ENCODE measurements around the gene OR2H2.

The OR2H2 gene

DNA sequence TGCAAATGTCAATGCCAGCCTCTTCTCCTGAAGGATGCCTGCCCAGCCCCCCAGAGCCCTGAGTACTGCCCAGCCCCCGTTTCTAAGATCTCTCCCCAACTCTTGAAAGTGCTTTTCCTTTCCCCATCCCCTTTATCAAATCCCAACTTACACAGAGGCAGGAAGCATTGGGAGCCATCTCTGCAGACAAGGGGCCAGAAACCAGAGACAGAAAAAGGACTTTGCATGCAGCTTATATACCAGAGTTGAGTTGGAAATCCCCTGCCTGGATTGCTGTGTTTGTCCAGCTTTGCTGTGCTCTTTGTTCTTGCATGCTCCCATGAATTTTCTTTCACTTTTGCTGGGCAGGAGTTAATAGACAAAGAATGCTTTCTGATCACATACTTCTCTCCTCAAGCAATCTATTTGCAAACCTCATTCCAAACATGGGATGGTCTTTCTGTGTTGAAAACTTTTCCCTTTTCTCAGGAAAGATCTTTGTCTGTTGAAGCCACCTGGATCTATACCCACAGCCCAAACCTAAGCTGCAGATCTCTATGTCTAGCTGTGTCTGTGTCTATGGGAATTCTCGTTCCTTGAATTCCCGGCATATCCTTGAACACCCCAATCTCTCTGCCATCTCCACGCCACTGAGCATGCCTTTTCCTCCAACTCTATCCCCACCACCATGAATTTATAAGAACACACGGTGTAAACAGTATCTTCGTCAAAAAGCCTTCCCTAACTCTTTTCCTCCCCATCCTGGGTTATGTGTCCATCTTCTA lies 25.2 kb upstream of the OR2H2 start, which contains the start of gene UBD:
Gene UBD, minus strand, starts transcription at position 209 of the 764 bp plus-strand sequence. Its CDS starts 31 bp downstream, at position 178.
- Histone ChIP-seq H3K4me1 (ENCODE audit: low read length) (no peaks in the 10 kb centered on the region), H2AFZ (ENCODE audit: low read depth, low read length) (no peak within 1 kb of the TSS), H3K4me3 (ENCODE audit: low read length) (no peak within 1 kb of the TSS), H3K27ac (ENCODE audit: low read length) (no peak within 1 kb of the TSS), H4K20me1 (ENCODE audit: insufficient read depth, low read length) (no peaks in the 10 kb centered on the region), H3K9me3 (ENCODE audit: insufficient read depth, low read length) (no peaks in the 10 kb centered on the region), H3K27me3 (ENCODE audit: low read depth, low read length) (no peaks in the 10 kb centered on the region), H3K4me2 (ENCODE audit: low read length) (no peak within 1 kb of the TSS), H3K9ac (ENCODE audit: low read length) (no peak within 1 kb of the TSS), H3K36me3 (replicated peaks; ENCODE audit: low read depth, low read length) (no peaks in the 10 kb centered on the region), H3K79me2 (ENCODE audit: low read length) (no peaks in the 10 kb centered on the region)
- TF ChIP-seq EZH2phosphoT487 (IDR thresholded peaks at IDR 0.05; ENCODE audit: low read depth) = no peak
- TF ChIP-seq, protein P1, sequence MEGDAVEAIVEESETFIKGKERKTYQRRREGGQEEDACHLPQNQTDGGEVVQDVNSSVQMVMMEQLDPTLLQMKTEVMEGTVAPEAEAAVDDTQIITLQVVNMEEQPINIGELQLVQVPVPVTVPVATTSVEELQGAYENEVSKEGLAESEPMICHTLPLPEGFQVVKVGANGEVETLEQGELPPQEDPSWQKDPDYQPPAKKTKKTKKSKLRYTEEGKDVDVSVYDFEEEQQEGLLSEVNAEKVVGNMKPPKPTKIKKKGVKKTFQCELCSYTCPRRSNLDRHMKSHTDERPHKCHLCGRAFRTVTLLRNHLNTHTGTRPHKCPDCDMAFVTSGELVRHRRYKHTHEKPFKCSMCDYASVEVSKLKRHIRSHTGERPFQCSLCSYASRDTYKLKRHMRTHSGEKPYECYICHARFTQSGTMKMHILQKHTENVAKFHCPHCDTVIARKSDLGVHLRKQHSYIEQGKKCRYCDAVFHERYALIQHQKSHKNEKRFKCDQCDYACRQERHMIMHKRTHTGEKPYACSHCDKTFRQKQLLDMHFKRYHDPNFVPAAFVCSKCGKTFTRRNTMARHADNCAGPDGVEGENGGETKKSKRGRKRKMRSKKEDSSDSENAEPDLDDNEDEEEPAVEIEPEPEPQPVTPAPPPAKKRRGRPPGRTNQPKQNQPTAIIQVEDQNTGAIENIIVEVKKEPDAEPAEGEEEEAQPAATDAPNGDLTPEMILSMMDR (IDR thresholded peaks at IDR 0.05; ENCODE audit: low read depth, low read length) = no peak

DNA sequence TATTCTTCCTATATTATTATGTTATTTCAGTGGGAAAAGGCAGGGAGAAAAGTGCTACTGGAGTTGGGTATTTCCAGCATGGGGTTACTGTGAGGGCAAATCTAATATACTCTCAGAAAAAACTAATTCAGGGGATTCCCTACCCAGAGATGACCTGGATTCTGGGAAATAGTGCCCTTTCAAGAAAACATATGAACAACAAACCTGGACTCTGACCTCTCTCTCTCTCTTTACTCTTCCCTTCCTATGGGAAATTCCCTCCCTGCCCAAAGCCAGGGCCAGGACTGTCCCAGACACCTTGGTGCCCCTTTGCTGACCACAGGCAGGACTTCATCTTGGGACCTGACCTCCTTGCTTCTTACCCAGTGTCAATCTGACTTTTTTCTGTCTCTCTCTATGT lies 23.8 kb upstream of the OR2H2 start:
- Histone ChIP-seq H3K4me2 (ENCODE audit: low read length) (no peak overlapping the region), H3K36me3 (replicated peaks; ENCODE audit: low read depth, low read length) (no peaks in the 10 kb centered on the region), H3K4me1 (ENCODE audit: low read length) (no peaks in the 10 kb centered on the region), H4K20me1 (ENCODE audit: insufficient read depth, low read length) (no peaks in the 10 kb centered on the region), H2AFZ (ENCODE audit: low read depth, low read length) (no peak overlapping the region), H3K27me3 (ENCODE audit: low read depth, low read length) (no peaks in the 10 kb centered on the region), H3K27ac (ENCODE audit: low read length) (no peak overlapping the region), H3K9me3 (ENCODE audit: insufficient read depth, low read length) (no peaks in the 10 kb centered on the region), H3K4me3 (ENCODE audit: low read length) (no peak overlapping the region), H3K79me2 (ENCODE audit: low read length) (no peaks in the 10 kb centered on the region), H3K9ac (ENCODE audit: low read length) (no peak overlapping the region)
- no peak for TF ChIP-seq EZH2phosphoT487 (IDR thresholded peaks at IDR 0.05; ENCODE audit: low read depth)
- TF ChIP-seq, protein P1 (IDR thresholded peaks at IDR 0.05; ENCODE audit: low read depth, low read length) = no peak

DNA sequence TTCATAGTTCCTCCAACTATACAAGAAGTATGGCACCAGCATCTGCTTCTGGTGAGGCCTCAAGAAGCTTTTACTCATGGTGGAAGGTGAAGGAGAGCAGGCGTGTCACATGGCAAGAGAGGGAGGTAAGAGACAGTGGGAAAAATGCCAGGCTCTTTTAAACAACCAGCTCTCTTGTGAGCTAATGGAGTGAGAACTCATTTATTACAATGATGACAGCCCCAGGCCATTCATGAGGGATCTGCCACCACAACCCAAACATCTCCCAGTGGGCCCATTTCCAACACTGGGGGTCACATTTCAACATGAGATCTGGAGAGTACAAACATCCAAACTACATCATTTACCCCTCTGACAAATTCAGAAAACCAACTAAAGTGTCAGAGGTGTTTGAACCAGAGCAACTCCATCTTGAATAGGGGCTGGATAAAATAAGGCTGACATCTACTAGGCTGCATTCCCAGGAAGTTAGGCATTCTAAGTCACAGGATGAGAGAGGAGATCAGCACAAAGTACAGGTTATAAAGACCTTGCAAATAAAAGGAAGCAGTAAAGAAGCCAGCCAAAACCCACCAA lies 23.2 kb upstream of the OR2H2 start:
- Histone ChIP-seq H3K27me3 (ENCODE audit: low read depth, low read length) (no peaks in the 10 kb centered on the region), H3K9me3 (ENCODE audit: insufficient read depth, low read length) (no peaks in the 10 kb centered on the region), H2AFZ (ENCODE audit: low read depth, low read length) (no peak overlapping the region), H3K9ac (ENCODE audit: low read length) (no peak overlapping the region), H3K4me3 (ENCODE audit: low read length) (no peak overlapping the region), H3K27ac (ENCODE audit: low read length) (no peak overlapping the region), H3K4me1 (ENCODE audit: low read length) (no peaks in the 10 kb centered on the region), H4K20me1 (ENCODE audit: insufficient read depth, low read length) (no peaks in the 10 kb centered on the region), H3K36me3 (replicated peaks; ENCODE audit: low read depth, low read length) (no peaks in the 10 kb centered on the region), H3K79me2 (ENCODE audit: low read length) (no peaks in the 10 kb centered on the region), H3K4me2 (ENCODE audit: low read length) (no peak overlapping the region)
- TF ChIP-seq, protein P1 (IDR thresholded peaks at IDR 0.05; ENCODE audit: low read depth, low read length) = no peak
- TF ChIP-seq EZH2phosphoT487 (IDR thresholded peaks at IDR 0.05; ENCODE audit: low read depth) = no peak

DNA sequence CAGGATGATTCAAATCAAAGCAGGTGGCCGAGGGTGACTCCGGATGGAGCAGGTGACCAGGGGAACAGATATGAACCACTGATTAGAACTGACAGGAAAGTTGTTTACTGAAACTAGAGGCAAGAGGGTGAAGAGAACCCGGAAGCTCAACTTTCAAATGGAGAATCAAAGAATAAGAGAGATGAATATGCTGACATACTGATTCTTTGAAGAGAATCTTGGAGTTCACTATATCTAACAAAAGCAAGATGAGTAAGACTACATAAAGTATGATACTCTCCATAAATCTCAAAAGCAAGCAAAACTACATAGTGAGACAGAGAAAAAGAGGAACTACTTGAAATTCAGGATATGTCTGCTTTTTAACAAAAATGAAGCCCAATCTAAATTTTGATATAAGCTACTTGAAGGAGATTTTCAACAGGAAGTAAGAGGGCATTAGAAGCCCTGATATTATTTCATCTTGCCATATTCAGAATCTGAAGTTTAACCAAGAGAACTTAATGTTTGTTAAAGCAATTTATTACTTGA lies 21.4 kb upstream of the OR2H2 start:
- TF ChIP-seq, protein P1 (IDR thresholded peaks at IDR 0.05; ENCODE audit: low read depth, low read length) = no peak
- no peak for TF ChIP-seq EZH2phosphoT487 (IDR thresholded peaks at IDR 0.05; ENCODE audit: low read depth)
- H3K79me2 ChIP-seq (ENCODE audit: low read length) = no peaks in the 10 kb centered on the region
- no peak overlapping the region for H3K9ac ChIP-seq (ENCODE audit: low read length)
- H3K36me3 ChIP-seq (replicated peaks; ENCODE audit: low read depth, low read length) = no peaks in the 10 kb centered on the region
- H3K4me3 ChIP-seq (ENCODE audit: low read length) = no peak overlapping the region
- H4K20me1 ChIP-seq (ENCODE audit: insufficient read depth, low read length) = no peaks in the 10 kb centered on the region
- H3K27ac ChIP-seq (ENCODE audit: low read length) = no peak overlapping the region
- no peak overlapping the region for H3K4me2 ChIP-seq (ENCODE audit: low read length)
- H3K27me3 ChIP-seq (ENCODE audit: low read depth, low read length) = no peaks in the 10 kb centered on the region
- no peaks in the 10 kb centered on the region for H3K9me3 ChIP-seq (ENCODE audit: insufficient read depth, low read length)
- no peaks in the 10 kb centered on the region for H3K4me1 ChIP-seq (ENCODE audit: low read length)
- H2AFZ ChIP-seq (ENCODE audit: low read depth, low read length) = no peak overlapping the region

All from OCI-LY3 (cell line).